Measurements from ENCODE around the gene OR14I1.

Gene OR14I1

GRCh38 chr1:248702714-248703113 lies at the start of gene OR14I1:
Gene OR14I1, minus strand, starts transcription at chr1:248702766.
- DNase-seq: no peak

GRCh38 chr1:248751635-248752034 lies 49.1 kb upstream of the OR14I1 start:
- DNase-seq: no peak

- DNase-seq: no peak
Observed at GRCh38 chr1:248751142-248751541, 48.6 kb upstream of the OR14I1 start.

GRCh38 chr1:248750496-248750895 lies 47.9 kb upstream of the OR14I1 start:
- no peak for DNase-seq

- no peak for DNase-seq
Observed at GRCh38 chr1:248748211-248748610, 45.6 kb upstream of the OR14I1 start.

GRCh38 chr1:248740876-248741275 lies 38.3 kb upstream of the OR14I1 start:
- DNase-seq: no peak

GRCh38 chr1:248739572-248740205 lies 37.1 kb upstream of the OR14I1 start:
- DNase-seq: no peak

- no peak for DNase-seq
Observed at GRCh38 chr1:248737457-248737856, 34.9 kb upstream of the OR14I1 start.

GRCh38 chr1:248736977-248737376 lies 34.4 kb upstream of the OR14I1 start:
- DNase-seq: no peak

GRCh38 chr1:248733566-248733965 lies 31.0 kb upstream of the OR14I1 start:
- no peak for DNase-seq

- DNase-seq: no peak
Observed at GRCh38 chr1:248730507-248731335, 28.2 kb upstream of the OR14I1 start.

- DNase-seq: no peak
Observed at GRCh38 chr1:248714248-248714647, 11.7 kb upstream of the OR14I1 start.

- no peak for DNase-seq
Observed at GRCh38 chr1:248710305-248710900, 7.8 kb upstream of the OR14I1 start.

- DNase-seq: no peak
Observed at GRCh38 chr1:248704606-248705005, 2.0 kb upstream of the OR14I1 start.

- DNase-seq: no peak
Observed at GRCh38 chr1:248703674-248704073, 1.1 kb upstream of the OR14I1 start.

GRCh38 chr1:248699099-248699498 lies 3.5 kb downstream of the OR14I1 start:
- DNase-seq: no peak

- DNase-seq: no peak
Observed at GRCh38 chr1:248697907-248698306, 4.7 kb downstream of the OR14I1 start.

GRCh38 chr1:248696774-248697173 lies 5.8 kb downstream of the OR14I1 start:
- no peak for DNase-seq

- no peak for DNase-seq
Observed at GRCh38 chr1:248696261-248696660, 6.3 kb downstream of the OR14I1 start.

- no peak for DNase-seq
Observed at GRCh38 chr1:248695451-248696132, 7.0 kb downstream of the OR14I1 start.

- DNase-seq: no peak
Observed at GRCh38 chr1:248691567-248692155, 10.9 kb downstream of the OR14I1 start.

- DNase-seq: no peak
Observed at GRCh38 chr1:248688527-248689298, 13.9 kb downstream of the OR14I1 start.
